Stimulated activated memory B cell treated with anti-CD40 and anti-IgM and Interleukin-4, amounts not matched to agents 10 μg/mL and 1 μg/mL and 100 μg/mL, for 72 hours (primary cell): ENCODE data around the gene ATAT1.

Experiments used
- ATAC-seq: fragments of 150-1000 bp; cut with Tn5 transposase; 2 replicates; pipeline ENCODE4 v1.10.0; 2021
- H3K27ac Mint-ChIP-seq: one replicate; pipeline ENCODE4 v1.8.0; 2022; ENCODE audit warnings: mild to moderate bottlenecking, mixed read lengths
- H3K27me3 Mint-ChIP-seq: one replicate; pipeline ENCODE4 v1.8.0; 2022; ENCODE audit warnings: mixed read lengths
- H3K36me3 Mint-ChIP-seq: one replicate; pipeline ENCODE4 v1.8.0; 2022; ENCODE audit warnings: mixed read lengths
- H3K4me1 Mint-ChIP-seq: one replicate; pipeline ENCODE4 v1.8.0; 2022; ENCODE audit warnings: mixed read lengths
- H3K4me3 Mint-ChIP-seq: one replicate; pipeline ENCODE4 v1.8.0; 2022; ENCODE audit warnings: mild to moderate bottlenecking, moderate library complexity, mixed read lengths
- H3K9me3 Mint-ChIP-seq: one replicate; pipeline ENCODE4 v1.8.0; 2022; ENCODE audit warnings: mixed read lengths

The ATAT1 gene

GRCh38 chr6:30691208-30691847 lies 64.7 kb downstream of the ATAT1 start:
- no peaks in the 10 kb centered on the region for H3K9me3 Mint-ChIP-seq

More at GRCh38 chr6:30691208-30691847, 64.7 kb downstream of the ATAT1 start:
- ATAC-seq = no peak
- Mint-ChIP-seq H3K36me3 (peaks cover 2% of the 10 kb centered on the region), H3K4me3 (peak overlapping the region; percentile 89), H3K4me1 (peaks cover 45% of the 10 kb centered on the region), H3K27ac (peak overlapping the region; percentile 86), H3K27me3 (no peaks in the 10 kb centered on the region)
